ENCODE data around the gene GFAP.
"Not testable (repeated sequence)": the region's sequence is repeated elsewhere in the genome, so short reads cannot be mapped to it uniquely, and the experiment has no call there.

Gene GFAP

DNA sequence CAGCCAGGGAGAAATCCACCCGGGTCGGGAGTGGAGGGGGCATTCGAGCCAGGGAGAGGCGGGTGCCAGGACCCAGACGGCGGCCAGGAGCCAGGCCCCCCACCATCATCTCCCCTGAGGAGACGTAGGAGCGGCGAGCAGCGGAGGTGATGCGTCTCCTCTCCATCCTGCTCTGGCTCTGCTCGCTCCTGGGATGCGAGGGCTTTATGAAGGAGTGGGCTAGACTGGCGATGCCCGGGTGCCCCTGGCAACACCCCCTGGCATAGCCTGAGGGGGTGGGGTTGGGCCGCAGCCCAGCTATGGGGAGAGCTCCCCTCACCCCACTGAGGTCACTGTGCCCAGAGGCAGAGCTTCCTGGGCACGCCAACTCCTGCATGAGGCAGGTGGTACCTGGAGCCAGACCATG, at the start of gene GFAP:
Gene GFAP (minus strand): TSS at position 180 of the 406 bp plus-strand sequence. CDS start 14 bp downstream, at position 166.
- Histone ChIP-seq H3K4me1 (ENCODE audit: control insufficient read depth, insufficient read depth, low read length) (peaks cover 7% of the 10 kb centered on the region), H3K9ac (ENCODE audit: low read length) (no peak within 1 kb of the TSS), H3K36me3 (ENCODE audit: control insufficient read depth, insufficient read depth, low read length) (no peaks in the 10 kb centered on the region), H3K27me3 (ENCODE audit: control insufficient read depth, insufficient read depth, low read length) (peaks cover 39% of the 10 kb centered on the region), H3K4me3 (ENCODE audit: low read length) (no peak within 1 kb of the TSS), H3K9me3 (ENCODE audit: control insufficient read depth, low read length) (no peaks in the 10 kb centered on the region)

DNA sequence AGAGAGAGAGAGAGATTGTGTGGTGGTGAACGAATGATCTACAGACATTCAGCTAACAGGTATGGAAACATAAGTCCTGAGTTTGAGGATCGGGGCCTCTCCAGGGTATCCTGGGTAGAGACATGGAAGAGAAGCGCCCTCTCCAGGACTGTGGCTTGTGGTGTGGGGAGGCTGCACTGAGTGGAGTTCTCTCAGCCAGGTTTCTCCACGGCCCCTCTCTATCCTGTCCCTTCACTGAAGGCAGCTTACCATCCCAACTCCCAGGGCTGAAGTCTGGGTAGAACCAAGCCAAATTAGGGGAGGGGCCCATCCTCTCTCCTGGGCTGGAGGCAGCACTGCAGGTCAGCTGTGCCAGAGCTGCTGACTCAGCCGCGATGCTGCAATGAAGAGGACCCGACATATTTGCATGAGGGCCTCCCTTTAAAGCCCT, 46.6 kb upstream of the GFAP start:
- Histone ChIP-seq H3K9me3 (ENCODE audit: control insufficient read depth, low read length) (no peaks in the 10 kb centered on the region), H3K9ac (ENCODE audit: low read length) (no peak overlapping the region), H3K27me3 (ENCODE audit: control insufficient read depth, insufficient read depth, low read length) (peaks cover 62% of the 10 kb centered on the region), H3K4me3 (ENCODE audit: low read length) (no peak overlapping the region), H3K36me3 (ENCODE audit: control insufficient read depth, insufficient read depth, low read length) (no peaks in the 10 kb centered on the region), H3K4me1 (ENCODE audit: control insufficient read depth, insufficient read depth, low read length) (peaks cover 1% of the 10 kb centered on the region)

DNA sequence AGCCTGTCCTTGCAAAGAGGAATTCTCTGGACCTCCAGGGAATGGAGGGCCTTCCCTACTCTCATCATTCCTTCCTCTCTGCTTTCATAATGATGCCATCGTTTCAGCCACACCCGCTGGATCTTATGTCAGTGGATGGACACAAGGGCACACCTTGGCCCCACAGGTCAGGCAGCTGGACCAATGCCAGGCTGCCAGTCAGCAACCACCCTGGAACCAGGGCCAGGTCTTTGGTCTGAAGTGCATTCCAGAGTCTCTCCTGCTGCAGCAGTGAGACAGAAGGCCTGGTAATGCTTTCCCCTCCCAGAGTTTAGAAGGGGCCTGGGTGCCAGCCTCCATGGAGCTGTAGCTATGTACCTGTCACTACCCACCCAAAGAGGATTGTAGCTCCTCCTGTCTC, 45.4 kb upstream of the GFAP start:
- no peak overlapping the region for H3K4me3 ChIP-seq (ENCODE audit: low read length)
- no peaks in the 10 kb centered on the region for H3K36me3 ChIP-seq (ENCODE audit: control insufficient read depth, insufficient read depth, low read length)
- H3K9ac ChIP-seq (ENCODE audit: low read length) = no peak overlapping the region
- no peaks in the 10 kb centered on the region for H3K9me3 ChIP-seq (ENCODE audit: control insufficient read depth, low read length)
- peaks cover 52% of the 10 kb centered on the region for H3K27me3 ChIP-seq (ENCODE audit: control insufficient read depth, insufficient read depth, low read length)
- no peaks in the 10 kb centered on the region for H3K4me1 ChIP-seq (ENCODE audit: control insufficient read depth, insufficient read depth, low read length)

DNA sequence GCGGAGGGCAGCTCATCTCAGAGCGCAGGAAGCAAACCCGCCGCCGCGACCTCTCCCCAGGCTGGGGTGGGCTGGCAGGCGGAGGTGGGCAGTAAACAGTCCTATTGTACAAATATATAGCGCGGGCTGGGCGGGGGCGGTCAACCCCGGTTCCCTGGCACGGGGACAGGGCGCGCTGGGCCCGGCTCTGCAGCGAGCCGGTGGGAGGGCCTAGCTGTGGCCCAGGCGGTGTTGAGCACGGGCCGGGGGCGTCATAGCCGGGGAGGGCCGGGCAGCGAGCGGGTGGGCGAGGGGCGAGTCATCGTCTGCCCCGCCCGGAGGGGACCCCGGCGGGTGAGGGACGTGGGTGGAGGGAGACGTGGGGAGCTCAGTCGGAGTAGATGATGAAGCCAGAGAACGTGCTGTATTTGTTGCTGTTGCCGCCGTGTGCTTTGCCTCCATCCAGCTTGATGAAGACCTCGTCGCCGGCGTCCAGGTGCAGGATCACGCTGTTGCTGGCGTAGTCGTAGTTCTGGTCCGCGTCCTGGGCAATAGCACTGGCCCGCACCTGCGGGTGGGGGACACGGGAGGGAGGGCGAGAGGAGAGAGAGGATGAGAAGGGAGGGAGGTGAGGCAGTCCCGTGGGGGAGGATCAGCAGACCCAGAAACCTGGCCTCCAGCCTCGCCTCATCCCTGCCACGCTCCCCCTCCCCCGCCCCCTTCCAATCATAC, 44.7 kb upstream of the GFAP start:
- Histone ChIP-seq H3K9ac (ENCODE audit: low read length) (no peak overlapping the region), H3K4me3 (ENCODE audit: low read length) (no peak overlapping the region), H3K4me1 (ENCODE audit: control insufficient read depth, insufficient read depth, low read length) (no peaks in the 10 kb centered on the region), H3K27me3 (ENCODE audit: control insufficient read depth, insufficient read depth, low read length) (peaks cover 46% of the 10 kb centered on the region), H3K36me3 (ENCODE audit: control insufficient read depth, insufficient read depth, low read length) (no peaks in the 10 kb centered on the region), H3K9me3 (ENCODE audit: control insufficient read depth, low read length) (no peaks in the 10 kb centered on the region)

DNA sequence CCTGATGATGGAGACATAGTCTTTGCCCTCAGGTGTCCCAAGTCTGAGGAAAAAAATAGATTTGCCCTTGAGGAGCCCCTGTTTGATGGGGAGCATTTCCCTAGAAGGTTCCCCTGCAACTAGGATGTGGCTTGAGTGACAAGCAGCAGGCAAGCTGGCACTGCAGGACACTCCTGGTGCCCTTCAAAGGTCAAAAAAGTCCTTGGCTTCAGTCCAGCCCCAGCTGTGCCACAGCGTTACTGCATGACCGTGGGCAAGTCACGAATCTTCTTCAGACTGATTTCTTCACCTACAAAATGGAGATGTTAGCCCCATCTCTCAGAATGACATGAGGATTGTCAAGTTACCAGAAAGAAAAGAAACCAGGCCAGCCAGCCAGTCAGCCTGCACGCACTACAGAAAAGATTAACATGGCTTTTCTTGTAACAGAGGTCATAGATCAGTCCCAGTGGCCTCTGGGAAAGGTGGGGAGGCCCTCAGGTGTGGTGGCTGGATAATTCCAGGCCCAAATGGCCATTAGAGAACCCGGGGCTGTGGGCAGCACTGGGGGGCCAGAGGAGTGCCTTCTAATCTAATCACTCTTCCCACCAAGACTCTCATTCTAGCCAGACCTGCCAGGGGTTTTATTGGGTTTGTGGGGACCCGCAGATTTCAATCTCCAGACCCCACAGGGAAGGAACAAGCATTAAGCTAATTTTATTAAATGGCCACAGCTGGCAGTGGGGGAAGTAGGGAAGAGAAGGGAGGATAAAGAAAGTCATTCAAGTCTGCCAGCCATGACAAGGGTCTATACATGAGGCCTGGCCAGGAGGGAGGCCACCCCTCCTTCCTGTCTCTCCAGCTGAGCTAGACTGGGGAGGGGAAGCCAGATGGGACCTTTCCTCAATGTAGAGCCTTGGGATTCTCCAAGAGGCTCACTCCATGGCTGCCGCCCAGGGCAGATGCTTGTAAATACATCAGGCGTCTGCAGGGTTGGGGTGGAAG, 42.0 kb upstream of the GFAP start:
- H3K4me1 ChIP-seq (ENCODE audit: control insufficient read depth, insufficient read depth, low read length) = no peaks in the 10 kb centered on the region
- H3K9ac ChIP-seq (ENCODE audit: low read length) = no peak overlapping the region
- no peaks in the 10 kb centered on the region for H3K9me3 ChIP-seq (ENCODE audit: control insufficient read depth, low read length)
- H3K27me3 ChIP-seq (ENCODE audit: control insufficient read depth, insufficient read depth, low read length) = peaks cover 34% of the 10 kb centered on the region
- no peaks in the 10 kb centered on the region for H3K36me3 ChIP-seq (ENCODE audit: control insufficient read depth, insufficient read depth, low read length)
- H3K4me3 ChIP-seq (ENCODE audit: low read length) = no peak overlapping the region

DNA sequence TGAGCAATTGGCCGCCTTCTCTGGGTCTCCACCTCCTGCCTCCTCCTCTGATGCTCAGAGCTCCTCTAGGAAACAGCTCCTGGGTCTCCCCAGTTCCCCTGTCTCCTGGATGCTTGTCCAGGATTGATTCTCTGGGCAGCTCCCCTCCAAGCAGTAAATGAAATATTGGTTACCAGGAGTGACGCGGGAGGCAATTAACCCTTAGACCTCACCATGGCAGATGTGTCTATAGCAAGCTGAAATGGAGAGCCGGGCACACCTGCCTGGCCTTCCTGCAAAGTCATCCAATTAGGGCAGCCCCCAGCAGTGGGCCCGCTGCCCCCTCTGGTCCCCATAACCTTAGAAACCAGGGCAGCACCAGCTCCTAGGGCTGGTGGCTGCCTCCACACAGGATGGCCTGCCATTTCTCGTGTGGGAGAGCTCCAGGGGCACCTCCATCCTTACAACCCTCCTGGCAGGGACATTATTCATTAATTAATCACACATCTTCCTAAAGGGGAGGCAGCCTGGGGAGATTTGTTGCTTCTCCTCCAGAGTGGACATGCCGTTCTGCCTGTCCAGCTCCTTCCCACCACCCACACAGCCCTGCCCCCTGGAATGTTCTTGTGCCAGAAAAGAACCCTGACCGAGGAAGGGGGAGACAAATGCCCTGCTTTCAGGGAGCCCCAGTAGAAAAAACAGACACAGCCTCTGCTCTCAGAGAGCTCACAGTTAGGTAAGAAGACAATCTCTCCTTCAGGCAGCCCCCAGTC, 40.5 kb upstream of the GFAP start:
- no peaks in the 10 kb centered on the region for H3K9me3 ChIP-seq (ENCODE audit: control insufficient read depth, low read length)
- no peak overlapping the region for H3K4me3 ChIP-seq (ENCODE audit: low read length)
- peaks cover 28% of the 10 kb centered on the region for H3K27me3 ChIP-seq (ENCODE audit: control insufficient read depth, insufficient read depth, low read length)
- no peaks in the 10 kb centered on the region for H3K4me1 ChIP-seq (ENCODE audit: control insufficient read depth, insufficient read depth, low read length)
- H3K9ac ChIP-seq (ENCODE audit: low read length) = no peak overlapping the region
- no peaks in the 10 kb centered on the region for H3K36me3 ChIP-seq (ENCODE audit: control insufficient read depth, insufficient read depth, low read length)

DNA sequence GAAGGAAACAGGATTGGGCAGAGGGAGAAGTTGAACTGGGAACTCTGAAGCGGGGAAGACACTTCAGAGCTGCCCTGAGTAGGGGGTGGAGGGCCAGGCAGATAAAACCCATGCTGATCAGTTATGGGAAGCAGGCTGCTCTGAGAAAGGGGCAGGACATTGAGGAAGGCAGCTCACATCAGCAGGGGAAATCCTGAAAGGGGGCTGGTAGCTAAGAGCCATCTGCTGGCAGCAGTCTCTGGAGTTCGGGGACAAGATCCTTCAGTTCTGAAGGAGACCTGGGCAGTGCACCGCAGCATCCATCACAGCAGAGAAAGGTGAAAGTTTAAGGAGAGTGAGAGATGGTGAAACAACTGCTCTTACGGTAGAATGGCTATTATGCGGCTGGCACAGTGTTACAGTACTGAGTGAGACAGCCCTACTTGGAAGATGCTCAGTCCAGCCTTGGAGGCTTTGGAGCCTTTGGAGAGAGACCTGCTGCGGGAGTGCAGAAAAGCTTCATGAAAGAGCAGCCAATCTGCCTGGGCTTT, 37.7 kb upstream of the GFAP start:
- peaks cover 7% of the 10 kb centered on the region for H3K4me1 ChIP-seq (ENCODE audit: control insufficient read depth, insufficient read depth, low read length)
- H3K27me3 ChIP-seq (ENCODE audit: control insufficient read depth, insufficient read depth, low read length) = peaks cover 10% of the 10 kb centered on the region
- no peaks in the 10 kb centered on the region for H3K9me3 ChIP-seq (ENCODE audit: control insufficient read depth, low read length)
- H3K9ac ChIP-seq (ENCODE audit: low read length) = no peak overlapping the region
- no peak overlapping the region for H3K4me3 ChIP-seq (ENCODE audit: low read length)
- no peaks in the 10 kb centered on the region for H3K36me3 ChIP-seq (ENCODE audit: control insufficient read depth, insufficient read depth, low read length)

DNA sequence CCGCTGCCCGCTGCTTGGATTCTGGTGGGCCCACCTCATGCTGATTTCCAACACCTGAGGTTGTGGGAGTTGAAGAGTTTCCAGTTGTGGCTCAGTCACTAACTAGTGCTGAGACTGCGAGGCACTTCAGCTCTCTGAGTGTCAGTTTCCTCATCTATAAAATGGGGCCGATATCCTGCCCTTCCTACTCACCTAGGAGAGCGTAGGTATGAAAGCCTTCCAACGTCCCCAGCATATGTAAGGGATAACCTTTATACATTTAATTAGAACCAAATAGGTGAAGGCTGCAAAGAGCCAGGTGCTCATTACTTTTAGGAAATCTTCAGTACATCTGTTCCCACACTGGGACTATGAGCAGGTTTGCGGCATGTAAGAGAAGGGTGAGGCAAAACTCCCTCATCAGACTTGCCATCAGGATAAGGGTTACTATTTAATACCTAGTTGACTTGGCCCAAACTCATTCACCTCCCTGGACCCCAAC, 33.1 kb upstream of the GFAP start:
- Histone ChIP-seq H3K4me1 (ENCODE audit: control insufficient read depth, insufficient read depth, low read length) (peaks cover 13% of the 10 kb centered on the region), H3K4me3 (ENCODE audit: low read length) (peak overlapping the region; percentile 80)

DNA sequence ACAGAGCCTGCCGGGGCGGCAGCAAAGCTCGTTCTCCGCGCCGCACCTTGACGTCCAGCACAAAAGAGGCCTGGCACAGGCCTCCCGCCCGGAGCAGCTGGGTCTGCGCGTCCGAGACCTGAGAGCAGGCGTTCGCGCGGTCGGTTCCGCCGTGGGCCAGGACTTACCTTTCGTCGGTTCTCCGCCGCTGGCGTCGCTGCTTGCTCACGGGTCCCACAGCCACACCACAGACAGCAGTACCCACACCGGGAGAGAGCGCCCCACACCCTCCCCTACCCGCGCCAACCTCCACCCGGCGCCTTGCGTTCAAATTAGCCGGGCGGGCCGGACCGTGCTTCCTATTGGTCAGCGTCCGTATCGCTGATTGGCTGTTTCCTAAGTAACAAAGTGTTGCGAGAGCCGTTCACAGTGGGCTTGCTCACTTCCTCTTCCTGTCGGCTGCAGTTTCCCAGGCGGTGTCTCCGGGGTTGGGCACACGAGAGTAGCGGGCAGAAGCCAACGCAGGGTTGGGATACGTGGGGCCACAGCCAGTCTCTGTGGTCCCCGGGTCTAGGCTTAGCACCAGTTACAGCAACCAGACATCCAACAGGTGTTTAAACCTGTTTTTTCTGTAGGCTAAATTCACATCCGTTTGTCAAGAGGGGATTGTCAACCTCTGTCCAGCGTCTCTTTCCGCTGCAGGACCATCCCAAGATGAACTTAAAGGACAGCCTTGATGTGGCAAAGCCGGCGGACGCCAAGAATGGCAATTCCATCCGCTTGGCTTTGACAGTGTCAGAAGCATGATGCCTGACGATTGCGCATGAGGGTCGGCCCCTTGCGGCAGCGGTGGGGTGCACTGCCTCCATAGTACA, 32.4 kb upstream of the GFAP start, which contains the start of gene KIF18B:
Gene KIF18B (minus strand): TSS at position 313 of the 854 bp plus-strand sequence. CDS start 11,429 bp downstream, outside the sequence.
- H3K27me3 ChIP-seq (ENCODE audit: control insufficient read depth, insufficient read depth, low read length) = no peaks in the 10 kb centered on the region
- peaks cover 13% of the 10 kb centered on the region for H3K4me1 ChIP-seq (ENCODE audit: control insufficient read depth, insufficient read depth, low read length)
- no peaks in the 10 kb centered on the region for H3K9me3 ChIP-seq (ENCODE audit: control insufficient read depth, low read length)
- H3K9ac ChIP-seq (ENCODE audit: low read length) = peak within 1 kb of the TSS; percentile 61
- H3K4me3 ChIP-seq (ENCODE audit: low read length) = peak within 1 kb of the TSS; percentile 80
- H3K36me3 ChIP-seq (ENCODE audit: control insufficient read depth, insufficient read depth, low read length) = no peaks in the 10 kb centered on the region

More for the DNA sequence above, 33.1 kb upstream of the GFAP start:
- peak overlapping the region; percentile 61 for H3K9ac ChIP-seq (ENCODE audit: low read length)
- no peaks in the 10 kb centered on the region for H3K36me3 ChIP-seq (ENCODE audit: control insufficient read depth, insufficient read depth, low read length)
- H3K27me3 ChIP-seq (ENCODE audit: control insufficient read depth, insufficient read depth, low read length) = no peaks in the 10 kb centered on the region
- H3K9me3 ChIP-seq (ENCODE audit: control insufficient read depth, low read length) = no peaks in the 10 kb centered on the region

DNA sequence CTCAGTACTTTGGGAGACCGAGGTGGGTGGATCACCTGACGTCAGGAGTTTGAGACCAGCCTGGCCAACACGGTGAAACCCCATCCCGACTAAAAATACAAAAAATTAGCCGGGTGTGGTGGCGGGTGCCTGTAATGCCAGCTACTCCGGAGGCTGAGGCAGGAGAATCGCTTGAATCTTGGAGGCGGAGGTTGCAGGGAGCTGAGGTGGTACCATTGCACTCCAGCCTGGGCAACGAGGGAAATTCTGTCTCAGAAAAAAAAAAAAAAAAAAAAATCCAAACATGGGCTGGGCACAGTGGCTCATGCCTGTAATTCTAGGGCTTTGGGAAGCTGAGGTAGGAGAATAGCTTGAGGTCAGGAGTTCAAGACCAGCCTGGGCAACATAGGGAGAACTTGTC, 30.4 kb upstream of the GFAP start:
- not testable (repeated sequence) for H3K27me3 ChIP-seq (ENCODE audit: control insufficient read depth, insufficient read depth, low read length); H3K36me3 ChIP-seq (ENCODE audit: control insufficient read depth, insufficient read depth, low read length); H3K9ac ChIP-seq (ENCODE audit: low read length); H3K9me3 ChIP-seq (ENCODE audit: control insufficient read depth, low read length); H3K4me3 ChIP-seq (ENCODE audit: low read length)
- H3K4me1 ChIP-seq (ENCODE audit: control insufficient read depth, insufficient read depth, low read length) = peaks cover 13% of the 10 kb centered on the region

DNA sequence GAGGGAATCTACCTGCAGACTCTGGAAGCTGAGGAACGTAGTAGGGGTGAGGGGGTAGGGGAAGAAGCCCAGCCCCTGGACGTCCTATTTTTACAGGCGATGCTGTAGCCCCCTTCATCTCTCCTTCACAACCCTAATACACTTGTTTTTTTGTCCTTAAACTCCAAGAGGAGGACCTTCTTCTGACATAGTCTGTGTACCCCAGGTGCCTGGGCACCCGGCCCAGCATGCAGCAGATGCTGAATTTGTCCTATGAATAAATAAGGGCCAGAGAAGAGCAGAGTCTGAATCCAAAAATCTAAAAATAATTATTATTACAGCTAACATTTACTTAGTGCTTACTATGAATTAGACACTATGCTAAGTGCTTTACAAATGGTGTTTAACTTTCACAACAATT, 27.2 kb upstream of the GFAP start:
- Histone ChIP-seq H3K9me3 (ENCODE audit: control insufficient read depth, low read length) (no peaks in the 10 kb centered on the region), H3K4me1 (ENCODE audit: control insufficient read depth, insufficient read depth, low read length) (peaks cover 13% of the 10 kb centered on the region), H3K27me3 (ENCODE audit: control insufficient read depth, insufficient read depth, low read length) (no peaks in the 10 kb centered on the region), H3K36me3 (ENCODE audit: control insufficient read depth, insufficient read depth, low read length) (no peaks in the 10 kb centered on the region), H3K4me3 (ENCODE audit: low read length) (no peak overlapping the region), H3K9ac (ENCODE audit: low read length) (no peak overlapping the region)
